ENCODE results near the gene EPM2AIP1.

The EPM2AIP1 gene

GRCh38 chr3:37024092-37024491 lies 31.2 kb upstream of the EPM2AIP1 start:
- peaks cover 80% of the 10 kb centered on the region for H3K36me3 ChIP-seq (replicated peaks; ENCODE audit: low read depth, low read length)

GRCh38 chr3:37017683-37018082 lies 24.8 kb upstream of the EPM2AIP1 start:
- no peak overlapping the region for H3K27ac ChIP-seq (ENCODE audit: low read length)
- no peaks in the 10 kb centered on the region for H3K79me2 ChIP-seq (ENCODE audit: low read length)
- peaks cover 80% of the 10 kb centered on the region for H3K36me3 ChIP-seq (replicated peaks; ENCODE audit: low read depth, low read length)
- TF ChIP-seq CTCF (IDR thresholded peaks at IDR 0.05; ENCODE audit: low read depth, low read length) = no peak
- no peak for TF ChIP-seq EZH2phosphoT487 (IDR thresholded peaks at IDR 0.05; ENCODE audit: low read depth)
- H4K20me1 ChIP-seq (ENCODE audit: insufficient read depth, low read length) = peaks cover 4% of the 10 kb centered on the region; the same call in 1 of the 2 replicates
- no peak overlapping the region for H3K4me2 ChIP-seq (ENCODE audit: low read length)
- H3K4me3 ChIP-seq (ENCODE audit: low read length) = no peak overlapping the region
- H2AFZ ChIP-seq (ENCODE audit: low read depth, low read length) = no peak overlapping the region
- no peak overlapping the region for H3K9ac ChIP-seq (ENCODE audit: low read length)
- H3K27me3 ChIP-seq (ENCODE audit: low read depth, low read length) = no peaks in the 10 kb centered on the region
- H3K9me3 ChIP-seq (ENCODE audit: insufficient read depth, low read length) = no peaks in the 10 kb centered on the region
- no peaks in the 10 kb centered on the region for H3K4me1 ChIP-seq (ENCODE audit: low read length)

More at GRCh38 chr3:37024092-37024491, 31.2 kb upstream of the EPM2AIP1 start:
- H3K4me3 ChIP-seq (ENCODE audit: low read length) = no peak overlapping the region
- no peak overlapping the region for H3K4me2 ChIP-seq (ENCODE audit: low read length)
- H3K27ac ChIP-seq (ENCODE audit: low read length) = no peak overlapping the region
- peaks cover 8% of the 10 kb centered on the region for H4K20me1 ChIP-seq (ENCODE audit: insufficient read depth, low read length)
- no peaks in the 10 kb centered on the region for H3K27me3 ChIP-seq (ENCODE audit: low read depth, low read length)
- H3K4me1 ChIP-seq (ENCODE audit: low read length) = peaks cover 16% of the 10 kb centered on the region
- no peak overlapping the region for H2AFZ ChIP-seq (ENCODE audit: low read depth, low read length)
- no peaks in the 10 kb centered on the region for H3K9me3 ChIP-seq (ENCODE audit: insufficient read depth, low read length)
- TF ChIP-seq CTCF (IDR thresholded peaks at IDR 0.05; ENCODE audit: low read depth, low read length) (peak; percentile 53), EZH2phosphoT487 (IDR thresholded peaks at IDR 0.05; ENCODE audit: low read depth) (no peak)
- peaks cover 4% of the 10 kb centered on the region; the same call in 1 of the 2 replicates for H3K79me2 ChIP-seq (ENCODE audit: low read length)
- no peak overlapping the region for H3K9ac ChIP-seq (ENCODE audit: low read length)

GRCh38 chr3:37016903-37017302 lies 24.0 kb upstream of the EPM2AIP1 start:
- no peaks in the 10 kb centered on the region for H3K27me3 ChIP-seq (ENCODE audit: low read depth, low read length)
- H3K9me3 ChIP-seq (ENCODE audit: insufficient read depth, low read length) = no peaks in the 10 kb centered on the region
- no peaks in the 10 kb centered on the region for H3K79me2 ChIP-seq (ENCODE audit: low read length)
- H3K9ac ChIP-seq (ENCODE audit: low read length) = no peak overlapping the region
- H3K4me1 ChIP-seq (ENCODE audit: low read length) = no peaks in the 10 kb centered on the region
- peaks cover 4% of the 10 kb centered on the region; the same call in 1 of the 2 replicates for H4K20me1 ChIP-seq (ENCODE audit: insufficient read depth, low read length)
- no peak overlapping the region for H3K4me3 ChIP-seq (ENCODE audit: low read length)
- H3K4me2 ChIP-seq (ENCODE audit: low read length) = no peak overlapping the region
- TF ChIP-seq EZH2phosphoT487 (IDR thresholded peaks at IDR 0.05; ENCODE audit: low read depth) (no peak), CTCF (IDR thresholded peaks at IDR 0.05; ENCODE audit: low read depth, low read length) (no peak)
- no peak overlapping the region for H3K27ac ChIP-seq (ENCODE audit: low read length)
- H3K36me3 ChIP-seq (replicated peaks; ENCODE audit: low read depth, low read length) = peaks cover 80% of the 10 kb centered on the region
- H2AFZ ChIP-seq (ENCODE audit: low read depth, low read length) = no peak overlapping the region

- Histone ChIP-seq H3K9me3 (ENCODE audit: insufficient read depth, low read length) (no peaks in the 10 kb centered on the region), H3K9ac (ENCODE audit: low read length) (no peak overlapping the region), H4K20me1 (ENCODE audit: insufficient read depth, low read length) (peaks cover 4% of the 10 kb centered on the region; the same call in 1 of the 2 replicates), H3K36me3 (replicated peaks; ENCODE audit: low read depth, low read length) (peaks cover 77% of the 10 kb centered on the region), H3K4me3 (ENCODE audit: low read length) (no peak overlapping the region), H3K4me2 (ENCODE audit: low read length) (no peak overlapping the region), H2AFZ (ENCODE audit: low read depth, low read length) (no peak overlapping the region), H3K27ac (ENCODE audit: low read length) (no peak overlapping the region), H3K4me1 (ENCODE audit: low read length) (no peaks in the 10 kb centered on the region), H3K79me2 (ENCODE audit: low read length) (no peaks in the 10 kb centered on the region), H3K27me3 (ENCODE audit: low read depth, low read length) (no peaks in the 10 kb centered on the region)
- TF ChIP-seq EZH2phosphoT487 (IDR thresholded peaks at IDR 0.05; ENCODE audit: low read depth) = no peak
- no peak for TF ChIP-seq CTCF (IDR thresholded peaks at IDR 0.05; ENCODE audit: low read depth, low read length)
These were observed 22.7 kb upstream of the EPM2AIP1 start for GRCh38 chr3:37015642-37016041.

Measured in OCI-LY3 (cell line).